Activated CD8-positive, alpha-beta memory T cell treated with anti-CD3 and anti-CD28 coated beads, Interleukin-2, amount 50 U/mL, for 24 hours (primary cell): ENCODE results near the gene CLCN2.

Source experiments
- DNase-seq: peaks from one replicate; pipeline ENCODE4 v3.0.0-alpha.2; 2020; ENCODE audit errors: extremely low read depth

The CLCN2 gene

DNA sequence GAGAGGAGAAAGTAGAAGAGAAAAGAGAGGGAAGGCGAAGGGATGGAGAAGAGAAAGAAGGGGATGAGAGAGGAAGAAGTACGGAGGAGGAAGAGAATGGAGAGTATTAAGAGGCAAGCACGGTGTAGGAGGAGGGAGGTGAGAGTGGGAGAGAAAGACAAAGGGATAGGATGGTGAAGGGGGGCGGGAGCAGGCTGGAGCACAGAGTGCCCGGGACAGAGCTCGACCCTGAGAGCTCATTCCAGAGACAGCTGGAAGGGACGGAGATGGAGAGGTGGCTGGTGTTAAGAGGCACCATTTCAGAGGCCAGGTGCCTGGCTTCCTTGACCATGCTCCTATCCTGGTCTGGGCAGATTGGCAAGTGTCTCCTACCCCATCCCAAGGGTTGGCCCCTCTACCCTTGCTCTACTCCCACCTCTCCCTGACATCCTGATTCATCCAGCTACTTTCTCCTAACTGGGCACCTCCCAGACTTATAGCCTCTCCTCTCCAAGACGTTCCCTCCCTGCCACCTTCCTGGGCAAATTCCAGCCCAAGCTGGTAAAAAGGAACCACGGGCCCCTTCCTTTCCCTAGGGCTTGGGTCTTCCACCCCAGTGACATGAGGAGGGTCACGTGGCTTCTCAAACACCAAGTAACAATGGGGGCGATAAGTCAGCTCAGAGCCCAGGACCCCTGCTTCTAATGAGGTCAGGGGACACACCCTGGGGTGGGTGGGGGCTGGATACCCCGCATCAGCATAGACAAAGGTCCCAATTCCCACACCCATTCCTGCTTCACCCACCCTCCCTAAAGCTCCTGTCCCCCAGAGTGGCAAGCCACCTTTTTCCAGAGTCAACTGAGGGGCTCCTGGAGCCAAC lies 1.1 kb downstream of the CLCN2 start:
- no peak for DNase-seq

DNA sequence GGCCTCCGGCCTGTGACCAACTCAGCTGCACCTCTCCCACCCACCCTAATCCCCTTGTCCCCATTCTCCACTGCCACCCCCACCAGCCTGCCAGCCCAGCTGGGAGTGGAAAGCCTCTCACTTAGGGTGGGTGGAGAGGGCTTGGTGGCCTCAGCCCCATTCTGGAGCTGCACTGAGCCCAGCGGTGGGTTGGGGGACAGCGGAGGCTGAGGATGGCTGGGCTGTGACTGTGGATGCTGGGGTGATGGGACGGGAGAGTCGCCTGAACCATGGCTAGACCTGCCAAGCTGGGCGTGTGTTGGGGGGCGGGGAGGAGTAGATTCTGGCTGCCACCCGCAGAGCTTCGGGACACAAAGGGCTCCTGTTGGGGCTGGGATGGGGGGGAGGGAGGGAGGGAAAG lies 1.8 kb downstream of the CLCN2 start:
- DNase-seq: no peak

DNA sequence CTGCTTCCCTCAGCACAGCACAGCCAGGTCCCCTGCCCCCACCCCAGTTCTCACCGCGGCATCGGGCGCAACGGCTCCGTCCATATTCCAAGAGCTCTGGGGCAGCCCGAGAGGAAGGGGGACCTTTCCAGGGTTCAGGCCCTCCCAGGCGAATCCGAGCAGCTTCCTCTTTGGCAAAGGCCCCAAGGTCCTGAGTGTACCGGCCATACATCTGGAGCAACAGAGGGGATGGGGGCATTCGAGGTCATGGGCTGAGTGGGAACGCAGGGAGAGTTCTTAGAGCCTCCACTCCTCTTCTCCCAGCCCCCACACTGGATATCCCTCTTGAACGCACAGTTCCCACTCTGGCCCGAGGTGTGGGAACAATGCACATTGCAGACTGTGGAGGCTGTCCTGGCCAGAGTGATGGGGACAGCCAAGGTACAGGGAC lies 2.5 kb downstream of the CLCN2 start:
- DNase-seq: no peak

DNA sequence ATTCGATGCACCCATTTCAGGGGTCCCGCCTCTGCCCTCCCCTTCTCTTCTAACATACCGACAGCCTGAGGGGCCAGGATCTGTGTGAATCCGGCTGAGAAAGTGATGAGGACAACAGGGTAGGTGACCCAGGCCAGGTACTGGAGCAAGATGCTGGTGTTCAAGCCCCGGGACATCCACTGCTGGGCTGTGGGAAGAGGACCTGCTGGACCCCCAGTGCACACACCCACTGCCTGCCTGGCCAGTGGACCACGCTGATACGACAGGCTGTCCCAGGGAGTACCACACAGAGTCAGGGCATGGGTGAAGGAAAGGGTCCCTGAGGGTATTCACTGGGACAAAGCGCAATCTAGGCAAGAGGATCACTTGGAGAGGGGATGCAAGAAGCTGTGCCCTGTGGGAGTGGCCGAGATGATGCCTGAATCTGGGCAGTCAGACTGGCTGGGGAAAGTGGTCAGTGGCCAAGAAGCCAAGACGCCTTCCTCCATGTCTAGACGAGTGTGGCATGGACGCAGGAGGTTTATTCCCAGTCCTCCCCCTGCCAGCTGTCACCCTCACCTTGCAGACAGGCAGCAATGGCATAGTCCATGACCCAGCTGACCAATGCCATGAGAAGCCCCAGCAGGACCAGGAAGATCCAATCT lies 3.2 kb downstream of the CLCN2 start:
- no peak for DNase-seq

DNA sequence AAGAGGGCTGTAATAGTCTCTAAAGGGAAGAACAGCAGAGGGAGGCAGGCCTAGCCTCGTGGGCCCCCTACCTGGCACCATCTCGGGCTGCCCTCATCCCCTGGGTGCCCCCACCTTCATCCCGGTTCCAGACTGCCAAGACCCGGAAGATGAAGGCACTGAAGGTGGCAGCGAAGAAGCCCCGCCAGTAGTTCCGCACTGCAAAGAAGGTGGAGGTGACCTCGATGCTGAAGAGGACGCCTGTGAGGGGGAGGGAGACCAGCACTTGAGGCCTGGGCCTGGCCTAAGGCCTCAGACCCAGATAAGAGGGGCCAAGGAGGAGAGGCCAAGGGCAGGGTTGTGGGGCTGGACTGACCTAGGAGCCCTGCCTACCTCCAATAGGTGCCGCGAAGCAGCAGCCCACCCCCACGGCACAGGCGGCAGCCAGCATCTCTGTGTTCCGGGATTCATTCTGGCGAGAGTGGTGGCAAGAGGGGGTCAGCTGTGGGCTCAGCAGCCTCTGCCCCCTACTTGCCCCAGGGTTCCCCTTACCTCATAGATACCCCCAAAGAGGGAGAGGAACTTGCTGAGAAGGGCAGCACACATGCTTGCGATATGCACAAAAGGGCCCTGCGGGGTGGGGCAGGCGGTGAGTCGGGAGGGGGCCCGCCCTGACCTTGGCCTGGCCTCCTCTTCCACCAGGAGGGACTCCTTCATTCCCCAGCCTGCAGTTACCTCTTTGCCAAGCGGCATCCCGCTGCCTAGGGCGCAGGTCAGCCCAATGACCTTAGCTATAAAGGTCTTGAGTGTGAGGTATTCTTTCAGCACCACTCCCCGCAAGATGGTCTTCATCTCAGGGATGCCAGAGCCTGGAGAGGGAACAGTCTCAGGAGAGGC lies 3.9 kb downstream of the CLCN2 start:
- no peak for DNase-seq

DNA sequence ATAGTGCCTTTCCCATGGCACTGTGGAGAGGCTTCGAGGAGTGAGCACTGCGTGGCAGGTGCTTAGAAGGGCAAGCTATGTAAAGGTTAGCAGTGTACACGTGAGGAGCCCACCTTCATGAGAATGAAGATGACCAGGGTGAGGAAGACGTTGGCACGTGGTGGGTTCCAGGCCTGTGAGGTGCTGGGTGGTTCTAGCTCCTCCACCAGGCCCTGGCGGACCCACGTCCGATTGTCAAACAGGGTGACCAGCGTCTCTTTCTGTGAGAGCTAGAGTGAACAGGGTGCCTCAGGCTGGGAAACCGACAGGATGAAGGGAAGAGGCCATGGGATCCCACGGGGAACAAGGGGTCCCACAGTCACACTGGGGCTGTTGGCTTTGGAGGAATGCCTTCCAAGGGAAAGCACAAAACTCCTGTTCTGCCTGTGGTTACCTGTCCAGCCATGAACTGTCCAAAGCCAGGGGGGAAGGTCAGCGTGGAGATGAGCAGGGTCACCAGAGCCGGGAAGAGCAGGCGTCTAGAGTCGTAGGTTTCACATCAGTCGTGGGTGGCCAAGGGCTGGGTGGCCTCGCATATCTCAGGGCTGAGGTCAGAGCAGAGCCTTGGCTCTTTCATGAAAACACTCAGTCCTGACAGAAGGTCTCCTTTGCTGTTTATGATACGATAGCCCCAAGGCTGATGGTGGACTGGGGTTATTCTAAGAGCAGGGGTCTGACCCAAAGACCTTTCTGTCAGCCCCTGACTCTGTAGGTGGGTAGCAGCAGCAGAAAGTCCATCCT lies 6.0 kb downstream of the CLCN2 start:
- no peak for DNase-seq

DNA sequence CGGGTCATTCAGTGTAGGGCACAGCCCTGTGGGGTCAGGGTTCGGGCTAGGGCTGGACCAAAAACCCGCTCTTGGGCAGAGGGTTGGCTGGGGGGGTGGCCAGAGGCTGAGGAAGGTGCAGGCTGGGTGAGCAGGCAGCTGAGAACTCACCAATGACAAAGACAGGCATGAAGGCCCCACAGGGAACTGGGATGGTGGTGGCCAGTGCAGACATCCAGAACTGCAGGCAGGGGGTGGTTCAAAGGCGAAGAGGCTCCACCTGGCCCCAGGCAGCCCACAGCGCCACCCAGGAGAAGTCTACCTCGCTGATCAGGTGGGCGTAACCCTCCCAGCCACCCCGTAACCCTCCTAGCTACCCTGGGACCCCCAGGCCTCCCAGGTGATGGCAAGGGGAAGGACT lies 6.7 kb downstream of the CLCN2 start:
- DNase-seq: no peak

DNA sequence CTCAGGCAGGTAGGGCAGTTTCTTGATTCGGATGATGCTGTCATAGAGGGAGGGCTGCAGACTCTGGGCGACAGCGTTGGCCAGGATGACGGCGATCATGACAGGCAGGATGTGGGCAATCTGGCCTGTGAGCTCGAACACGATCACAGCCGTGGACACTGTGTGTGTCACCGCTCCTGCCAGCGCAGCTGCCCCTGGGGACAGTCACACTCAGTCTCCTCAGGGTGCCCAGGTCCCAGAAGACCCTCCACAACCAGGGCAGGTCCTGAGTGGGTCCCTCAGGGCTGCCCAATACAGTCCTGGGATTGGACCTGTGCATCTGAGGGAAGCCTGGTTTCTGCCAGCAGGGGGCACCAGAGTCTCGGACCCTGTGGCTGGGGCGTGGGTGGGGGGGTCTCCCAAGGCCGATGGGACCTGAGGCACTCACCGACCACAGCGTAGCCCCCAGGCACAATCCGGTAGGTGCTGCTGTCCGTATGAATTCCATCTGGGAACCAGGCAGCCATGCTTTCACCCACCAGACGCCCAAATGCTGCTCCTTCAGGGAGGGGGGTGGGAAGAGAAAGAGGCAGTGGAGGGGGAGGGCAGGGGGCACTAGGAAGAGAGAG lies 7.2 kb downstream of the CLCN2 start:
- DNase-seq: no peak

DNA sequence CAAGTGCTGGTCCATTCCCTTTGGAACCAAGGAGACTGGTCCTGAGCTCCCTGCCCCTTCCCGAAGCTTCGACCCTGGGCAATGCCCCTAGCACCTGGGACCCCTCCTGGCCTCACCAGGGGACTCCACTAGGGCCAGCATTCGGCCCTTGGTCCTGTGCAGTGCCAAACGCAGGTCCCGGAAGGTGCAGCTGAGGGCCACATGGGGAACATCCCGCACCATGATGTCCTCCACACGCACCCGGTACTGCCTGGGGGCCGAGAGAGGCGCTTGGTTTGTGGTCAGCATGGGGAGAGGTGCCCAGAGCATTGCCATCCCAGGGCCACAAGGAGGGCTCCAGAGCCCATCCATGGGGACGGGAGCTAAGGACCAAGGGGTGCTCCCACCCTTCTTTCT lies 7.9 kb downstream of the CLCN2 start:
- no peak for DNase-seq

DNA sequence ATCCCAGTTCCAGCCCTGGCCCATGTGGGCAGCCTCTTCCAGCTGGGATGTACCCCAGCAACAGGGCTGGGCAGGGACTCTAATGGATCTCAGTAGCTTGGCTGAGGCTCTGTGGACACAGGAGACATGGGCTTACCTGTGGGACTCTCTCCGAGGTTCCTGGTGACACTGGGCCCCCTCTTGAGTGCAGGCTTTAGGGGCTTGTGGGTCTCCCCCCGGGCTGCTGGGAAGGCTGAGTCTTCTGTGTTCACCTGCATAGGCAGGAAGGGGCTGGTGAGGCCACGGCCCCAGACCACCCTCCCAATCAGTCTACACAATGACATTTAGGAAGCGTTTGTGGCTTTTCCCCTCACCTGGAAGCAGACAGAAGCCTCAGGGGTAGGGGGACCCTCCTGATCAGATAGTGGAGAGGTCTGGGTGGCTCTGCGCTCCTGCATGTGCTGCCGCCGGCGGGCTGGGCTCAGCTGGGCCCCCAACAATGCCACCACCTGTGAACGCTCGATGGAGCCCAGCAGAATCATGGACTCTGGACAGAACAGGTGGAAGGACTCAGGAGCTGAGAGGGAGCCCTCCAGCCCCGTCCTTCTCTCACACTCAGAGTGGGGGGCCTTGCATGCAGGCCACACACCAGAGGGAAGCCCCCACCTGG lies 8.4 kb downstream of the CLCN2 start:
- DNase-seq: no peak

DNA sequence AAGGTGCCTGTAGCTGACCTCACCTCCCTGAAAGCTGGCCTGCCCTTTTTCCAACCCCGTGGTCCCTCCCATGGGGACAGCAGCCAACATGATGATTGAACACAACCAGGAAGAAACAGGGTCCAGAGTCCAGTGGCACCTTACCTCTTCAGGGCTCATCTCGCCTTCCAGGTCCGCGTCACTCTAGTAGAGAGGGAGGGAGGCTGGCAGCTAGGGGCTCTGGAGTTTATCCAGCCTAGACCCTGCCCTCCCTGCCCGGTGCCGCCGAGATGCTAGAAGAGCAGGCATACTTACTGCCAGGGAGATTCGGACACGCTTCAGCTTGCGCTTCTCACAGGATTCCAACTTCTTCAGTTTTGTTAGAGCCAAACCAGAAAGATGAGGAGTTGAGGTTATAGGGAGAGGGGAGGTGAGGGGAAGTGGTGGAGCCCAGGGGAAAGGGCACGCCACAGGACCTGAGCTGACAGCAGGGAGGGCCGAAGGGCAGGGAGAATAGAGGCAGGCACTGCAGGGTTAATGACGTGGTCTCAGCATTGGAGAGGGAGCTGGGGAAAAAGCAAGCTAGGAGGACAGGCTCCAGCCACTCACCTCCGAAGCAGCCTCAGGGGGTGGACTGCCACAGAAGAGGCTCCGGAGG lies 9.1 kb downstream of the CLCN2 start:
- DNase-seq: no peak

DNA sequence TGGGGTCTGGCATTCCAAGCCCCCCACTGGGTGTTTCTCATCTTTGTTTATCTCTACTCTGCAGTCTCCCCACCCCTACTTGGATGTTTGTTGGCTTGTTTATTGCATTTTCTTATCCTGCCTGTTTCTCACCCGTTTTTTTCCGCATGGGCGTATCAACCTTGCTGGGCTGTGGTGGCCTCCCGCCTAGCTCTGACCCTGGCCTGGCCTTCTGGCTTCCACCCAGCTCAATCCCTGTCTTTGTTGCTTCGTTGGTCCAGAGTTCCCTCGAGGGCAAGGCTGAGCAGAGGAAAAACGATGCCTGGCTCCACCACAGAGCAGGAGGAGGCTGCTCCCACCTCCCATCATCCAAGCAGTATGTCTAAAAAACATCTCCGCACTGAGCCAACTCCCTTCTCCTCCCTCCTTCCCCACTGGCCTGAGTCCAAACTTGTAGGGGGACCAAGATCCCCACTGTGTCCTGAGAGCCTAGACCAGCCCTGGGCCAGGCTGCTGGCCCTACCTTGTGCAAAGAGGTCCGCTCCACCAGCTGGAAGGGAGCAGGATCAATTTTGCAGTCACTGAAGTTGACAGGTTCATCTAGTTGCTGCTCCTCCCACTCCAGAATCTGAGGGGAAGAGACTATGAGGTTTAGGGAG lies 9.8 kb downstream of the CLCN2 start:
- no peak for DNase-seq

DNA sequence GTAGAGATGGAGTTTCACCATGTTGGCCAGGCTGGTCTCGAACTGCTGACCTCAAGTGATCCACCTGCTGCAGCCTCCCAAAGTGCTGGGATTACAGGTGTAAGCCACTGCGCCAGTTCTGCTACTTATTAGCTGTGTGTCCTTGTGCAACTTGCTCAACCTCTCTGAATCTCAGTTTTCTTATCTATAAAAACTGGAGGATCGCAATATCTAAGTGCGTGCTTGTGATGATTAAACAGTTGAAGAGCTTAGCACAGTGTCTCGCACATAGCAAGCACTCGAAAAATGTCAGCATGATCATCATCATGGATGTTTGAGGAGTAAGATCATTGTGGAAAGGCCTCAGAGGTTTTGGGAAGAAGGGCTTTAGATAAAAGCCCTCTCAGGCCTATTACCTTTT lies 10.8 kb downstream of the CLCN2 start:
- no peak for DNase-seq

DNA sequence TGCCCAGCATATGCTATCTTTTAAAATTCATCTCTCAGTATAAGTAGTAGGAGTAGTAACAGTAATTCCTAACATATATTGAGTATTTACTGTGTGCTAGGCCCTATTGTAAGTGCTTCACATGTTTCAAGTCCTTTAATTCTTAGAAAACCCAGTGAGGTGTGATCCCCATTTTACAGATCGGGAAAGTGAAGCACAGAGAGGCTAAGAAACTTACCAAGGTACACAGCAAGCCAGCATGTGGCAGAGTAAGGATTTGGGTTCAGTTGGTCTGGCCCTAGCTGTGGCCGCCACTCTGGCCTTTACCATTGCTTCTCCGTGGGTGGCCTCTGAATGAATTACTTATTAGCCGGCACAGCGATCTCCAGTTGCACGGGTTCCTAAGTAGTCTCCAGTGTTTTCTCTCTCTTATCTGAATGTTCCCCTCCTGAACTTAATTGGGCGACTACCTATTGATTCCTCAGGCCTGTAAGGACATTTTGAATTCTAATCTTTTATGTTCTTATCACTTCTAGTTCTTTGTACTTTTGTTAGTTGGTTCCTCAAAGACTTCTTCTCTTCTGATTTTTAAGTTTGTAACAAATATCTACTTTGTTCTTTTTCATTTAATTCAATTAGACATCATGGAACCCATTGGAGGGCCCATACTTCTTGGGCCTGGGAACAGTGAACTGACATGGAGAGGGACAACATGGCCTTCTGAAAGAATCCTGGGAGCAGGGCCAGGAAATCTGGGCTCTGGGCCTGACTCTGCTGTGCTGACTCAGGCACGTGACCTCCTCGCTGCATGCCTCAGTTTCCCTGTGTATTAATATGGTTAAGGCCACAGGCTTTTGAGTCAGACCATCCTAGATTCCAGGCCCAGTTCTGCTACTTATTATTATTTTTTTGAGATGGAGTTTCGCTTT lies 11.6 kb downstream of the CLCN2 start:
- no peak for DNase-seq

DNA sequence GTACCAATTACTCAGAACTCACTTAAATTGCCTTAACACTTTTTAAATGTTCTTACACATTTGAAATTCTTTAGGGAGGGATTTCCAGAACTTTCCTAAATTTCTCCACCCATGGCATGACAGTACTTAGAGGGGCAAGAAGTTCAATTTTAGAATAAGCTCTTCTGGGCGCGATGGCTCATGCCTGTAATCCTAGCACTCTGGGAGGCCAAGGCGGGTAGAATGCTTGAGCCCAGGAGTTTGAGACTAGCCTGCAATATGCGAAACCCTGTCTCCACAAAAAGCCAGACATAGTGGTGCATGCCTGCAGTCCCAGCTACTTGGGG lies 13.4 kb downstream of the CLCN2 start:
- DNase-seq: no peak

DNA sequence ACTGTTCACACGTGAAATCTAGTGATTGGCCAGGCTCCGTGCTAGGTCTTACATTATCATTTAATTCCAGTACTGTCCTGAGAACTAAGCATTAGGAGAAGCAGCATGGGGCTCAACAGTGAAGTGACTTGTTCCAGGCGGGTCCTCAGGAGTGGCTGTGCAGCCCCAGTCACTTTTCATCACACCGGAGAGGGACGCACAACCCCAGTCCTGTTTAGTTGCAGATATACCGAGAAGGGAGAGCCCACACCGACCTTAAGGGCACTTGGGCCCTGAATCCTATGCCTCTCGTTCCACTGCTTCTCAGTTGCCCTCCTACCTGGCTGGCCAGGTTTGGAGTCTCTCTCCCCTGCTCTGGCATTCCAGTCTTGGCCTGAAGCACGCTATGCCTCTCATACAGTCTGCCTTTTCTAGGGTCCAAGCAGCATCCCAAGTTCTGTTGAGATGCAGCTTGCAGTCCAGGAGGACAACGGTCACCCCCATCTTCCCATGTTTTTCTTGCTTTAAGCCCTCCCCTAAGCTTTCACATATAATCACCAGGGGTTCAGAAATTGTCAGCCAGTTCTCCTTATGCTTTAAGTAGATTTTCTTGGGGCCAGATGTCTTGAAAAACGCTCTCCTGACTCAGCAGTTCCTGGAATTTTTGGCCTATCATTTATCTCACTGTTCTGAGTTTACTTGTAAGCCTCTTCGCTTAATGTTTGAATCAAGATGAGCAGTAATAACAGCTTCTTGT lies 13.9 kb downstream of the CLCN2 start:
- DNase-seq: no peak

DNA sequence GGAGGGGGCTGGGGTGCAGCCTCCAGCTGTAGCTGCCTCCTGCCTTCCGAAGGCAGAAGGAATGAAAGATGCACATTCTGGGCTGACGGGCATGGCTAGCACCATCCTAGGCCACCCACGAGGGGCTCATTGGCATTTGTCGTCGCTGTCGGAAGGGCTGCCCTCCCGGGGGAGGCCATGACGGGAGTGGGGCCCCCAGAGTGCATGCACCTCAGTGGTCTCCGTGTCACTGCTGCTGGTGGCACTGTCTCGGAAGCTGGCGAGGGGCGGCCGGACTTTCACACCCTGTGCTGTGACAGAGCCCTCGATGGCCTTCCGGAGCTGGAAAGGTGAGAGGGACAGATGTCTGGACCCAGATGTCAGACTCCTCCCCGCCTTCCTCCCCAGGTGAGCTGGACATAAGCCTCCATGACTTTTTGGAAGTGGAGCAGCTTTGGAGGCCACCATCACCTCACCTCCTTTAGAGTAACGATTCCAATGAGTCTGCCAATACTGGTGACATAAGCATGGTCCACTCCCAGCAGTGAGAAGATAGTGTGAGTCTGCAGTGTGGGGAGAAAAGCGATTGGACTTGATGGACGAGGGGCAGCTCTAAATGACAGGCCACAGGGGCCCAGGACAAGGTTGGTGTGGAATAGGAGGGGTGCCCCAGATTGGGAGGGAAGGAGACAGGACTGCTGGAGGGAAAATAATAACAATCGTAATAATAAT lies 14.8 kb downstream of the CLCN2 start:
- DNase-seq: no peak
